Ascending aorta (tissue), 2 donors: ENCODE data around the gene MPHOSPH9. TPM values are rescaled to one million over a fixed set of nuclear protein-coding genes. Genes with fewer than 3 reads are reported as not detected.

Experiments used
- DNase-seq, 2 donors: peaks; one replicate each; pipeline ENCODE4 v3.0.0-alpha.2; 2019; ENCODE audit warnings: low spot score in 2 of 2
- H3K27ac ChIP-seq, 2 donors: fragments of 200-600 bp; sonication (generic); one replicate each; pipeline ENCODE4 v1.5.1; 2016 to 2017; ENCODE audit warnings: mild to moderate bottlenecking in 1 of 2
- H3K27me3 ChIP-seq: fragments of 200-600 bp; sonication (generic); one replicate; pipeline ENCODE4 v1.5.1; 2017
- H3K36me3 ChIP-seq, 2 donors: fragments of 200-600 bp; sonication (generic); one replicate each; pipeline ENCODE4 v1.5.1; 2016
- H3K4me1 ChIP-seq, 2 donors: fragments of 200-600 bp; sonication (generic); one replicate each; pipeline ENCODE4 v1.5.1; 2016 to 2017; ENCODE audit warnings: mild to moderate bottlenecking in 1 of 2
- H3K4me3 ChIP-seq, 2 donors: fragments of 200-600 bp; sonication (generic); one replicate each; pipeline ENCODE4 v1.5.1; 2016 to 2017; ENCODE audit warnings: mild to moderate bottlenecking in 1 of 2
- H3K9me3 ChIP-seq, 2 donors: fragments of 200-600 bp; sonication (generic); one replicate each; pipeline ENCODE4 v1.5.1; 2016
- intact Hi-C: fragments of 100-400 bp; cut with DNase I; formaldehyde crosslinking; loops from one replicate; pipeline ENCODE4 v1.15.1; 2023
- total RNA-seq: library from RNA; depleted of rRNA; stranded (reverse); fragments of >200 nt; gene quantifications from one replicate; pipeline ENCODE4 v1.1.0, GENCODE V29; 2016
- TF ChIP-seq, protein P1 (sequence below), 3 experiments: fragments of 200-600 bp in 2 of 3; fragments of 450-650 bp in 1 of 3; sonication (generic) in 2 of 3; IDR thresholded peaks; one replicate each; pipeline ENCODE4 v1.5.1; 2016 to 2019; ENCODE audit warnings: antibody characterized with exemption in 3 of 3, mild to moderate bottlenecking in 1 of 3, moderate library complexity in 1 of 3

The MPHOSPH9 gene
- total RNA-seq, 1 donor from 2014 or later, result 21.6 TPM

DNA sequence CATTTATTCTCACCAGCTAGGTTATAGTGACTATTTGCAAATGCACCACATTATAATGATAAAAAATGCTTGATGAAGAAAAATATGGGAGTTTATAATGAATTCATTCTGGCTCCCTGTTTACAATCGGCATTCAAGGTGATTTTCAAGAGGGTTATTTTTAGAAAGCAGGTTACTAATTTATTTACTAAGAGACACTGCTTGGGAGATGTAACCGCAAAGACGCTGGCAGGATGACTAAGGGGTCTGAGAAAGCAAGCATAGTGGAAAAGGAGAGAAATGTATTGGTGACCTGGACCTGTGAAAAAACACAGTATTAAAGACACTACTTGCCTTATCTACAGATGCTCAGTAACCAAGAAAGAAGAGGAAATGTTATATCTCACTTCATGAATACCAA, 68.7 kb downstream of the MPHOSPH9 start:
- TF ChIP-seq, protein P1, sequence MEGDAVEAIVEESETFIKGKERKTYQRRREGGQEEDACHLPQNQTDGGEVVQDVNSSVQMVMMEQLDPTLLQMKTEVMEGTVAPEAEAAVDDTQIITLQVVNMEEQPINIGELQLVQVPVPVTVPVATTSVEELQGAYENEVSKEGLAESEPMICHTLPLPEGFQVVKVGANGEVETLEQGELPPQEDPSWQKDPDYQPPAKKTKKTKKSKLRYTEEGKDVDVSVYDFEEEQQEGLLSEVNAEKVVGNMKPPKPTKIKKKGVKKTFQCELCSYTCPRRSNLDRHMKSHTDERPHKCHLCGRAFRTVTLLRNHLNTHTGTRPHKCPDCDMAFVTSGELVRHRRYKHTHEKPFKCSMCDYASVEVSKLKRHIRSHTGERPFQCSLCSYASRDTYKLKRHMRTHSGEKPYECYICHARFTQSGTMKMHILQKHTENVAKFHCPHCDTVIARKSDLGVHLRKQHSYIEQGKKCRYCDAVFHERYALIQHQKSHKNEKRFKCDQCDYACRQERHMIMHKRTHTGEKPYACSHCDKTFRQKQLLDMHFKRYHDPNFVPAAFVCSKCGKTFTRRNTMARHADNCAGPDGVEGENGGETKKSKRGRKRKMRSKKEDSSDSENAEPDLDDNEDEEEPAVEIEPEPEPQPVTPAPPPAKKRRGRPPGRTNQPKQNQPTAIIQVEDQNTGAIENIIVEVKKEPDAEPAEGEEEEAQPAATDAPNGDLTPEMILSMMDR (IDR thresholded peaks at IDR 0.05), result no peak
- no peak for DNase-seq
- Histone ChIP-seq H3K4me1 (no peaks in the 10 kb centered on the region), H3K27me3 (no peaks in the 10 kb centered on the region), H3K4me3 (no peak overlapping the region), H3K36me3 (peaks cover 0 to 3% of the 10 kb centered on the region in 2 donors), H3K27ac (no peak overlapping the region), H3K9me3 (no peaks in the 10 kb centered on the region)
- intact Hi-C loops, result no loop called here

GRCh38 chr12:123163227-123163626, 69.7 kb downstream of the MPHOSPH9 start:
- Histone ChIP-seq H3K36me3 (peaks cover 0 to 3% of the 10 kb centered on the region in 2 donors), H3K4me3 (no peak overlapping the region), H3K9me3 (no peaks in the 10 kb centered on the region), H3K27me3 (no peaks in the 10 kb centered on the region), H3K4me1 (no peaks in the 10 kb centered on the region), H3K27ac (no peak overlapping the region)
- TF ChIP-seq, protein P1 (IDR thresholded peaks at IDR 0.05), result no peak
- intact Hi-C loops, result no loop called here
- DNase-seq, result no peak

DNA sequence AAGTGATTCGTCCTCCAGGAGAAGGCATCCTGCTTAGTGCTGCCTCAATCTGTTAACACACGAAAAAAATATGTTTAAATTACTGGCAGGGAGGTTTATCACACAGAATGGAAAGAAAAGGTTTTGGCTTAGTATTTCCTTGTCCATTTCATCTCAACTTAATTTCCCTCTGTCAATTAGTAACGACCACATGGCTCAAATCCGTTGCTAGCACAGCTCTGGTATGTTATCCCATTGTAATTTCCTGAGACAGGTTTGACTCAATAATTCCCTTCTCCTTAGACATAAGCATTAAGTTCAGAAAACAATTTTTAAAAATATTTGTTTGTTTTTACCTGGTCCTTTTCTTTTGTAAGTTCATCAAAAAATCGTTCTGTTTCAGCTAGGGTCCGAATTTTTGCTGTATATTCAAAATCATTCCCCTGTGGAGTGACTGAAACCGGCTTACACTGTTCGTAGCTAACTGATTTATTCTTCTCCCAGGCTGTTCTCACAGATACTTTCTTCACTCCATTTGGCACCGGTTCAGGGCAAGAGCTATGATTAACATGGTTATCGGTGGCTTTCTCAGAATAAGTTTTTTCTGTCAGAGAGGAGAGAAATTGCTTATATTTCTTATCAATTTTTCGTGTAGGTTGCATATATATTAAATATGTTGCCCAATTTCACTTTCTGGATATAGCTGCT, 72.0 kb downstream of the MPHOSPH9 start:
- H3K27ac ChIP-seq, result no peak overlapping the region
- no peak for DNase-seq
- no peaks in the 10 kb centered on the region for H3K4me1 ChIP-seq
- TF ChIP-seq, protein P1 (IDR thresholded peaks at IDR 0.05), result no peak
- peaks cover 0 to 3% of the 10 kb centered on the region in 2 donors for H3K36me3 ChIP-seq
- H3K4me3 ChIP-seq, result no peak overlapping the region
- no peaks in the 10 kb centered on the region for H3K27me3 ChIP-seq
- H3K9me3 ChIP-seq, result no peaks in the 10 kb centered on the region
- intact Hi-C loops, result no loop called here

DNA sequence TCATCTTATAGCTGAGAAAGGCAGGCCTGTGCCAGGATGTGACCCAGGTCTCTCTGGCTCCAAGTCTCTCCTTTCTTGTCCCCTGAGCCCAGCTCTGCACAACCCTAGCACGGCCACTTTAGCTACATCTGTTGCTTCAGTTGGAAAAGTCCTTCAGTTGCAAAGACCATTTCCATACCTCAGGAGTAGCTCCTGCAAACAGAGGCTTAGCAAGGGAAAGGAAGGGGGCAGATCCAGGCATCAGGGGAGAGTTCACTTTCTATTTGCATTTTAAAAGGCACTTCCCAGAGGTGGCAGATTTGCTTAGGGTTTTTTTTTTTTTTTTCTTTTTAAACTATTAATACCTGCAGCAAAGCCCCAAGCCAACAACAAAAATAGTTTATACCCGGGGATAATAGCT, 79.0 kb downstream of the MPHOSPH9 start:
- intact Hi-C loops, result no loop called here
- Histone ChIP-seq H3K27me3 (no peaks in the 10 kb centered on the region), H3K36me3 (no peaks in the 10 kb centered on the region), H3K9me3 (no peaks in the 10 kb centered on the region), H3K27ac (no peak overlapping the region), H3K4me1 (peaks cover 2 to 18% of the 10 kb centered on the region in 2 donors), H3K4me3 (no peak overlapping the region)
- DNase-seq, result no peak
- TF ChIP-seq, protein P1 (IDR thresholded peaks at IDR 0.05), result no peak

DNA sequence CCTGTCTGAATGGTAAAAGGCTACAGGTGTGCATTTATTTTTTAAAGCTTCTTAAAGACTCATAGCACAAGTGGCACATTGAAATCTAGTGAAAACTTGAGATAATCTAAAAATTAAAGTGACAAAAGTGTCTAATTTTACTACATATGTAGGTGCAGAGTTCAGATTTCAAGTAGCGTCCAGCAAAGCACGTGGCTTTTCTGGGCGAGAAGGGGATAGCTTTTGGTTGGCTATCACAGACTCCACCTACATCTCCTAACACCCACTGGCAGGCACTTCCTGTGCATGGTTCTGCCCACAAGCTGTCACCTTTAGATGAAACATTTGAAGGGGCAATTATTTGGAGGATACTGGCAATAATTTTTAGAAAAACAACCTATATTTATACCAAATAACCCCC, 80.1 kb downstream of the MPHOSPH9 start:
- TF ChIP-seq, protein P1 (IDR thresholded peaks at IDR 0.05), result no peak
- no peak for DNase-seq
- Histone ChIP-seq H3K36me3 (no peaks in the 10 kb centered on the region), H3K9me3 (no peaks in the 10 kb centered on the region), H3K4me1 (peaks cover 2 to 18% of the 10 kb centered on the region in 2 donors), H3K4me3 (no peak overlapping the region), H3K27ac (no peak overlapping the region), H3K27me3 (no peaks in the 10 kb centered on the region)
- intact Hi-C loops, result no loop called here
